ENCODE measurements around the gene ADGRF4. TPM values are rescaled to one million over a fixed set of nuclear protein-coding genes. Genes with fewer than 3 reads are reported as not detected.

Gene ADGRF4
- total RNA-seq, 4 donors from 2014 or later: 53.5 to 60.1 (median 58.3) TPM

DNA sequence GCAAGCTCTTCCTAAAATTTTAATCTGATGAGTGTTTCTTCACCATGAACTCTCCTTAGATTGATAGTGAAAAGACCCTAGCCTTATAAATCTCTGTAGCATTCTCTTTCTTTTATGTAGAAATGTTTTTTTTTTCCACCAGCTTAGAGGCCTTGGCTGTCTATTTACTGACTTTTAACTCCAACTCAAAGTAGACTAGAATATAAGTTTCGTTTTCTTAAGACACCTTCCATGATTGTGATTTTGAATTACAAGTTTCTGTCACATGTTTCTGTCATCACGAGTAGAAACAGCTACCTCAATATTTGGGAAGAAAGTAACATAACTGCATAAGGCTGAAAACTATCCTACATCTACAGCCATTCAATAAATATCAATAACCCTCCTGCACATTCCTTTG, 17.8 kb downstream of the ADGRF4 start:
- no peak for TF ChIP-seq POLR2A (IDR thresholded peaks at IDR 0.05)
- TF ChIP-seq, protein P1, sequence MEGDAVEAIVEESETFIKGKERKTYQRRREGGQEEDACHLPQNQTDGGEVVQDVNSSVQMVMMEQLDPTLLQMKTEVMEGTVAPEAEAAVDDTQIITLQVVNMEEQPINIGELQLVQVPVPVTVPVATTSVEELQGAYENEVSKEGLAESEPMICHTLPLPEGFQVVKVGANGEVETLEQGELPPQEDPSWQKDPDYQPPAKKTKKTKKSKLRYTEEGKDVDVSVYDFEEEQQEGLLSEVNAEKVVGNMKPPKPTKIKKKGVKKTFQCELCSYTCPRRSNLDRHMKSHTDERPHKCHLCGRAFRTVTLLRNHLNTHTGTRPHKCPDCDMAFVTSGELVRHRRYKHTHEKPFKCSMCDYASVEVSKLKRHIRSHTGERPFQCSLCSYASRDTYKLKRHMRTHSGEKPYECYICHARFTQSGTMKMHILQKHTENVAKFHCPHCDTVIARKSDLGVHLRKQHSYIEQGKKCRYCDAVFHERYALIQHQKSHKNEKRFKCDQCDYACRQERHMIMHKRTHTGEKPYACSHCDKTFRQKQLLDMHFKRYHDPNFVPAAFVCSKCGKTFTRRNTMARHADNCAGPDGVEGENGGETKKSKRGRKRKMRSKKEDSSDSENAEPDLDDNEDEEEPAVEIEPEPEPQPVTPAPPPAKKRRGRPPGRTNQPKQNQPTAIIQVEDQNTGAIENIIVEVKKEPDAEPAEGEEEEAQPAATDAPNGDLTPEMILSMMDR (IDR thresholded peaks at IDR 0.05): no peak
- no peak overlapping the region for H3K4me3 ChIP-seq (ENCODE audit: low read depth, poor library complexity, severe bottlenecking)
- WGBS, 2 donors: 54% methylated on average over 2 of the region's 2 CpGs
- intact Hi-C loops (cut with DNase I; ENCODE audit: low total_unique reads): no loop called here
- no peak for DNase-seq (ENCODE audit: low spot score in 2 of 2)

DNA sequence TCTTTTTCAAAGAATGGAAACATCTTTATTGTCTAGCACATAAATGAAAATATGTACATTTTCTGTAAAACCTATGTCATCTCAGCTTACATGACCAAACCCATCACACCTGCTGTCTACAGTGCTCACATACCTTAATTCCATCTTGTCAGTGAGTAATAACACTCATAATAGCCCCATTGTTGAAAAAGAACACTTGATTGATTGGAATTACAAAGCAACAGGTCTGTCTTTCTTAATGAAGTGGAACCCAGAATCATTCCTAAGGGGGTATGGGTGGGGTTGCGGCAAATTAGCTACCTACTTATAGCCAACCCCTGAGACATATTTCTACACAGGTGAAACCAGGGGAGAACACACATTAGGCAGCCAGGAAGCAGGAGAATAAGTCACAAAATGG, 20.2 kb downstream of the ADGRF4 start:
- intact Hi-C loops (cut with DNase I; ENCODE audit: low total_unique reads): no loop called here
- TF ChIP-seq, protein P1 (IDR thresholded peaks at IDR 0.05): no peak
- TF ChIP-seq POLR2A (IDR thresholded peaks at IDR 0.05): no peak
- WGBS, 2 donors: 0% methylated on average over 1 of the region's 1 CpG
- no peak overlapping the region for H3K4me3 ChIP-seq (ENCODE audit: low read depth, poor library complexity, severe bottlenecking)
- no peak for DNase-seq (ENCODE audit: low spot score in 2 of 2)

- H3K4me3 ChIP-seq (ENCODE audit: low read depth, poor library complexity, severe bottlenecking): no peak overlapping the region
- no peak for DNase-seq (ENCODE audit: low spot score in 2 of 2)
- no peak for TF ChIP-seq POLR2A (IDR thresholded peaks at IDR 0.05)
- TF ChIP-seq, protein P1 (IDR thresholded peaks at IDR 0.05): no peak
- WGBS, 2 donors: 78 to 83% methylated on average over 4 of the region's 4 CpGs
- intact Hi-C loops (cut with DNase I; ENCODE audit: low total_unique reads): no loop called here
Observed at GRCh38 chr6:47721189-47721588, 22.8 kb downstream of the ADGRF4 start.

DNA sequence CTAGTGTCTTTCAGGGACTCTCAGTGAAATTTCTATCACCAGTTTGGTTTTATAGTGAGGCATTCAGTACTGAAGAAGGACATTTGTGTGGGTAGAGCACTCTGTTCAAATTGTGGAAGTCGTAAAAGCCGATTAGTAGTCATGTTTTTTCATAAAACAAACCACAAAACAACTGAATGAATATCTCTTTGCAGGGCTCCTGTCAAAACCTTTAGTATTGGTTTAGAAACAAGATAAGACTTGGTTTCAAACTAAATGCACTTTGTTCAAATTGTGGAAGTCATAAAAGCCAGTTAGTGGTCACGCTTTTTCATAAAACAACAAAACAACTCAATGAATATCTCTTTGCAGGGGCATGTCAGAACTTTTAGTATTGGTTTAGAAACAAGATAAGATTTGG, 23.8 kb downstream of the ADGRF4 start:
- no peak for TF ChIP-seq POLR2A (IDR thresholded peaks at IDR 0.05)
- TF ChIP-seq, protein P1 (IDR thresholded peaks at IDR 0.05): no peak
- intact Hi-C loops (cut with DNase I; ENCODE audit: low total_unique reads): no loop called here
- 71 to 76% methylated on average over 3 of the region's 3 CpGs for WGBS, 2 donors
- DNase-seq (ENCODE audit: low spot score in 2 of 2): no peak
- H3K4me3 ChIP-seq (ENCODE audit: low read depth, poor library complexity, severe bottlenecking): no peak overlapping the region

- intact Hi-C loops (cut with DNase I; ENCODE audit: low total_unique reads): no loop called here
- 90 to 94% methylated on average over 2 of the region's 2 CpGs for WGBS, 2 donors
- H3K4me3 ChIP-seq (ENCODE audit: low read depth, poor library complexity, severe bottlenecking): no peak overlapping the region
- TF ChIP-seq, protein P1 (IDR thresholded peaks at IDR 0.05): no peak
- TF ChIP-seq POLR2A (IDR thresholded peaks at IDR 0.05): no peak
- DNase-seq (ENCODE audit: low spot score in 2 of 2): no peak
Observed at GRCh38 chr6:47724300-47724699, 25.9 kb downstream of the ADGRF4 start.

GRCh38 chr6:47727391-47727790, 29.0 kb downstream of the ADGRF4 start:
- no peak for TF ChIP-seq POLR2A (IDR thresholded peaks at IDR 0.05)
- TF ChIP-seq, protein P1 (IDR thresholded peaks at IDR 0.05): no peak
- intact Hi-C loops (cut with DNase I; ENCODE audit: low total_unique reads): no loop called here
- no peak overlapping the region for H3K4me3 ChIP-seq (ENCODE audit: low read depth, poor library complexity, severe bottlenecking)
- WGBS, 2 donors: 58 to 66% methylated on average over 2 of the region's 2 CpGs
- no peak for DNase-seq (ENCODE audit: low spot score in 2 of 2)
